PC-3 (cell line): ENCODE measurements around the gene SEC24B.

Source experiments
- CTCF ChIP-seq: fragments of 300-600 bp; sonication (generic); conservative IDR thresholded peaks from 2 replicates; pipeline ENCODE4 v1.5.1; 2017; ENCODE audit warnings: antibody characterized with exemption, low read depth, mild to moderate bottlenecking, low read length
- EZH2 ChIP-seq: fragments of 300-600 bp; sonication (generic); IDR thresholded peaks from one replicate; pipeline ENCODE4 v1.6.1; 2017; ENCODE audit warnings: antibody characterized with exemption, mild to moderate bottlenecking, low read length; ENCODE audit not compliant: unreplicated experiment
- EZH2phosphoT487 ChIP-seq: fragments of 300-600 bp; sonication (generic); IDR thresholded peaks from 2 replicates; pipeline ENCODE4 v1.6.1; 2018; ENCODE audit warnings: mild to moderate bottlenecking, antibody characterized with exemption, low read length, borderline replicate concordance

GRCh38 chr4:109572154-109572553 is 138.5 kb downstream of the SEC24B start:
- TF ChIP-seq CTCF = no peak
- TF ChIP-seq EZH2 = no peak
- no peak for TF ChIP-seq EZH2phosphoT487
